ENCODE results near the gene RALGDS. TPM values are rescaled to one million over a fixed set of nuclear protein-coding genes. Genes with fewer than 3 reads are reported as not detected.
"Not testable (repeated sequence)": the region's sequence is repeated elsewhere in the genome, so short reads cannot be mapped to it uniquely, and the experiment has no call there.

RALGDS gene
- polyA plus RNA-seq, 6 donors from 2014 or later = 5.5 to 17.5 (median 8.7) TPM

- ATAC-seq (ENCODE audit: low read depth in 2 of 2) (no peak), DNase-seq (no peak)
- no peak overlapping the region for H3K4me3 Mint-ChIP-seq
- no peaks in the 10 kb centered on the region for H3K36me3 Mint-ChIP-seq
- no peaks in the 10 kb centered on the region for H3K27me3 Mint-ChIP-seq
- no peaks in the 10 kb centered on the region for H3K9me3 Mint-ChIP-seq
- no peak overlapping the region for H3K27ac Mint-ChIP-seq
- H3K4me1 Mint-ChIP-seq = no peaks in the 10 kb centered on the region
Observed at GRCh38 chr9:133086894-133087293, 34.1 kb downstream of the RALGDS start.

GRCh38 chr9:133086212-133086860 is 34.7 kb downstream of the RALGDS start:
- H3K36me3 Mint-ChIP-seq; H3K27me3 Mint-ChIP-seq; H3K4me3 Mint-ChIP-seq; H3K4me1 Mint-ChIP-seq; H3K27ac Mint-ChIP-seq; H3K9me3 Mint-ChIP-seq; DNase-seq; ATAC-seq (ENCODE audit: low read depth in 2 of 2): not testable (repeated sequence)

DNA sequence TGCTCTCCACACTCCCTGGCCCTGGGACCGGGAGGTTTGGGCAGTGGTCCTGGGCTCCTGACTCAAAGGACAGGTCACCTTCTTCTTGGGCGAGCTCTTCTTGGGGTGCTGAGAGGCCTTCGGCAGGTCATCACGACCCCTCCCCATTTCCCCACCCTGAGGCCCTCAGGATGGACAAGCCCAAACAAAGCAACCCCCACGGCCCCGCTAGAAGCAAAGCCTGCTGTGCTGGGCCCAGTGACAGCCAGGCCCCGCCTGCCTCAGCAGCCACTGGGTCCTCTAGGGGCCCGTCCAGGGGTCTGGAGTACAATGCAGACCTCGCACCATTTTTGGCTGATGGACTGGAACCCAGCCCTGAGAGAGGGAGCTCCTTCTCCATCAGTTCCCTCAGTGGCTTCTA is 37.4 kb downstream of the RALGDS start:
- not testable (repeated sequence) for H3K4me1 Mint-ChIP-seq; ATAC-seq (ENCODE audit: low read depth in 2 of 2); H3K4me3 Mint-ChIP-seq; H3K27ac Mint-ChIP-seq; DNase-seq; H3K36me3 Mint-ChIP-seq; H3K9me3 Mint-ChIP-seq
- peaks cover 0 to 11% (median 6%) of the 10 kb centered on the region in 3 donors for H3K27me3 Mint-ChIP-seq

DNA sequence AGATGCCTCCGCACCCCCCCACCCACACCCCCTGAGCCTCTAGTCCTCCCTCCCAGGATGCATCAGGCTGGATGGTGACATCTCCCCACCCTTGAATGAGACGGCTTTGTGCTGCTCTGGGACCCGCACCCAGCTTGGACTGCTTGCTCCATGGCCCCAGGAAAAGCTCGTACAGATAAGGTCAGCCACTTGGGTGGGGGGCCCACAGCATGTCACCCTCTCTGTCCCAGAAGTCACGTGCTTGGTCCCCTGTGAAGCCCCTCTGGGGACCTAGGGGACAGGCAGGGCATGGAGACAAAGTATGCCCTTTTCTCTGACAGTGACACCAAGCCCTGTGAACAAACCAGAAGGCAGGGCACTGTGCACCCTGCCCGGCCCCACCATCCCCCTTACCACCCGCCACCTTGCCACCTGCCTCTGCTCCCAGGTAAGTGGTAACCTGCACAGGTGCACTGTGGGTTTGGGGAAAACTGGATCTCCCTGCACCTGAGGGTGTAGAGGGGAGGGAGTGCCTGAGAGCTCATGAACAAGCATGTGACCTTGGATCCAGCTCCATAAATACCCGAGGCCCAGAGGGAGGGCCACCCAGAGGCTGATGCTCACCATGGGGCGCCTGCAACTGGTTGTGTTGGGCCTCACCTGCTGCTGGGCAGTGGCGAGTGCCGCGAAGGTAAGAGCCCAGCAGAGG is 38.9 kb downstream of the RALGDS start:
- H3K4me3 Mint-ChIP-seq; ATAC-seq (ENCODE audit: low read depth in 2 of 2); H3K9me3 Mint-ChIP-seq; H3K4me1 Mint-ChIP-seq; DNase-seq; H3K27ac Mint-ChIP-seq; H3K36me3 Mint-ChIP-seq: not testable (repeated sequence)
- H3K27me3 Mint-ChIP-seq = peaks cover 0 to 11% (median 6%) of the 10 kb centered on the region in 3 donors

DNA sequence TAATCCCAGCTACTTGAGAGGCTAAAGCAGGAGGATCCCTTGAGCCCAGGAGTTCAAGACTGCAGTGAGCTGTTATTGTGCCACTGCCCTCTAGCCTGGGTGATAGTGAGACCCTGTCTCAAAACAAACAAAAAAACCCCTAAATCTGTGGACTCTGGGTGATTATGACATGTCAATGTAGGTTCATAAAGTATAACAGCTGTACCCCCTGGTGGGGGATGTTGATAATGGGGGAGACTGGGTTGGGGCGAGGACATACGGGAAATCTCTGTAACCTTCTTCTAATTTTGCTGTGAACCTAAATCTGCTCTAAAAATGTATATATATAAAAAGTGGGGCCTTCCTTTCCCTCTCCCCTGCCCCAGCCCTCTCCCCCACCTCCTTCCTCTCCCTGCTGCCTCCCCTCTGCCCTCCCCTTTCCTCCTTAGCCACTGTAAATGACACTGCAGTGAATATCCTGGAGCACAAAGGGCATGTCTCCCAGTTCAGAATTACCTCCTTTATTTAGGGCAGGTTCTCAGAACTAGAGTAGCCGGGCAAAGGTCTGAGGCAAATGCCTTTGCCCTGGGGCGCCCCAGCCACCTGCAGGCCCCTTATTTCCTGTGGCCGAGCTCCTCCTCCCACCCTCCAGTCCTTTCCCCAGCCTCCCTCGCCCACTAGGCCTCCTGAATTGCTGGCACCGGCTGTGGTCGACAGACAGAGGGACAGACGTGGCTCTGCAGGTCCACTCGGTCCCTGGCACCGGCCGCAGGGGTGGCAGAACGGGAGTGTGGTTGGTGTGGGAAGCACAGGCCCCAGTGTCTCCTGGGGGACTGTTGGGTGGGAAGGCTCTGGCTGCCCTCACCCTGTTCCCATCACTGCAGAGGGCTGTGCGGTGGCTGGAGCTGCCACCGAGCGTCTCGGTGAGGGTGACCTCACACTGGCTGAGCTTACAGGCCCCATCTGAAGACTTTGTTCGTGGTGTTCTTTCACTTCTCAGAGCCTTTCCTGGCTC is 40.0 kb downstream of the RALGDS start:
- ATAC-seq (ENCODE audit: low read depth in 2 of 2); DNase-seq; H3K4me1 Mint-ChIP-seq; H3K4me3 Mint-ChIP-seq; H3K9me3 Mint-ChIP-seq; H3K27ac Mint-ChIP-seq; H3K36me3 Mint-ChIP-seq: not testable (repeated sequence)
- H3K27me3 Mint-ChIP-seq = peaks cover 0 to 11% (median 6%) of the 10 kb centered on the region in 3 donors

DNA sequence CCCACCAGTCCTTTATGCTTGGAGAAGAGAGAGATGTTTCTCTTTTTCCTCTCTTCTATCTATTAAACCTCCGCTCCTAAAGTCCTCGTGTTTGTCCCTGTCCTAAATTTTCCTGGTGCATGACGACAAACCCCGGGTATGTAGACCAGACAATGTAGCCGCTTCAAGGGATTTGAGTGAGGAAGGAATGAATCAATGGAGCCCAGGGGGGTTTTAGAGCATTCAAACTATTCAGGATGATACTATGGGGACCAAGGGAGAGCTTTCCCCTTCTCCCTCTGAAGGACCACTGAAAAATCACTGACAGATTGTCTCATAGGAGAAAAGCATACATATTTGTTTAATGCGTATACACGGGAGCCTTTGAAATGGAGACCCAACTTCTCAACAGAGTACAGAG is 40.9 kb downstream of the RALGDS start:
- Mint-ChIP-seq H3K36me3 (no peaks in the 10 kb centered on the region), H3K27me3 (peaks cover 0 to 11% (median 6%) of the 10 kb centered on the region in 3 donors), H3K27ac (peak overlapping the region in 2 of 6 donors; percentile 10 to 78), H3K9me3 (no peaks in the 10 kb centered on the region), H3K4me1 (no peaks in the 10 kb centered on the region), H3K4me3 (no peak overlapping the region)
- DNase-seq (no peak), ATAC-seq (ENCODE audit: low read depth in 2 of 2) (no peak)

DNA sequence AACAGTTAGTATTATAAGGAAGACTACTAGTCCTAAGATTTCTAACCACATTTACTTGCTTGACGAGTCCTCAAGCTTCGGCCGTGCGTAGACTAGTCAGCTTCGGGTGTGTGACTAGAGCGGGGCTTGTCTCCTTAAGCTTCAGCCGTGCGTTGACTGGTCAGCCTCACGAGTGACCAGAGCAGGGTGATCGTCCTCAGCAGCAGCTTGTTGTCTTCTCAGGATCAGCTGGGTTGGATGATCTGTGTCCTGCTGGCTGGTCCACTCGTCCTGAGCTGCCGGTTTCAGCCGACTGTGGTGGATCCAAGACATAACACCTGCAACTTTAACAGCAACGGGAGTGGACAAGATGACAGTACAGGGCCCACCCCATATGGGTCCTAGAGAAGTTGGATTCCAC is 42.6 kb downstream of the RALGDS start:
- H3K4me1 Mint-ChIP-seq = no peaks in the 10 kb centered on the region
- H3K4me3 Mint-ChIP-seq = no peak overlapping the region
- no peak overlapping the region for H3K27ac Mint-ChIP-seq
- peaks cover 0 to 11% (median 9%) of the 10 kb centered on the region in 3 donors for H3K27me3 Mint-ChIP-seq
- no peaks in the 10 kb centered on the region for H3K36me3 Mint-ChIP-seq
- no peak for ATAC-seq (ENCODE audit: low read depth in 2 of 2)
- no peaks in the 10 kb centered on the region for H3K9me3 Mint-ChIP-seq
- no peak for DNase-seq

GRCh38 chr9:133076691-133077090 is 44.3 kb downstream of the RALGDS start:
- Mint-ChIP-seq H3K27me3 (peaks cover 0 to 11% (median 11%) of the 10 kb centered on the region in 3 donors), H3K27ac (no peak overlapping the region), H3K4me3 (no peak overlapping the region), H3K4me1 (no peaks in the 10 kb centered on the region), H3K9me3 (no peaks in the 10 kb centered on the region), H3K36me3 (no peaks in the 10 kb centered on the region)
- ATAC-seq (ENCODE audit: low read depth in 2 of 2) (no peak), DNase-seq (no peak)

- H3K9me3 Mint-ChIP-seq = no peaks in the 10 kb centered on the region
- no peak for ATAC-seq (ENCODE audit: low read depth in 2 of 2)
- no peak for DNase-seq
Observed at GRCh38 chr9:133075925-133076630, 45.0 kb downstream of the RALGDS start.

GRCh38 chr9:133074111-133074651 is 46.9 kb downstream of the RALGDS start:
- Mint-ChIP-seq H3K36me3 (no peaks in the 10 kb centered on the region), H3K9me3 (no peaks in the 10 kb centered on the region), H3K4me1 (no peaks in the 10 kb centered on the region), H3K27me3 (peaks cover 0 to 5% (median 0%) of the 10 kb centered on the region in 3 donors), H3K27ac (no peak overlapping the region), H3K4me3 (no peak overlapping the region)
- DNase-seq (no peak), ATAC-seq (ENCODE audit: low read depth in 2 of 2) (no peak)

More at GRCh38 chr9:133075925-133076630, 45.0 kb downstream of the RALGDS start:
- Mint-ChIP-seq H3K4me3 (no peak overlapping the region), H3K36me3 (no peaks in the 10 kb centered on the region), H3K27me3 (peaks cover 0 to 11% (median 11%) of the 10 kb centered on the region in 3 donors), H3K4me1 (no peaks in the 10 kb centered on the region), H3K27ac (no peak overlapping the region)

DNA sequence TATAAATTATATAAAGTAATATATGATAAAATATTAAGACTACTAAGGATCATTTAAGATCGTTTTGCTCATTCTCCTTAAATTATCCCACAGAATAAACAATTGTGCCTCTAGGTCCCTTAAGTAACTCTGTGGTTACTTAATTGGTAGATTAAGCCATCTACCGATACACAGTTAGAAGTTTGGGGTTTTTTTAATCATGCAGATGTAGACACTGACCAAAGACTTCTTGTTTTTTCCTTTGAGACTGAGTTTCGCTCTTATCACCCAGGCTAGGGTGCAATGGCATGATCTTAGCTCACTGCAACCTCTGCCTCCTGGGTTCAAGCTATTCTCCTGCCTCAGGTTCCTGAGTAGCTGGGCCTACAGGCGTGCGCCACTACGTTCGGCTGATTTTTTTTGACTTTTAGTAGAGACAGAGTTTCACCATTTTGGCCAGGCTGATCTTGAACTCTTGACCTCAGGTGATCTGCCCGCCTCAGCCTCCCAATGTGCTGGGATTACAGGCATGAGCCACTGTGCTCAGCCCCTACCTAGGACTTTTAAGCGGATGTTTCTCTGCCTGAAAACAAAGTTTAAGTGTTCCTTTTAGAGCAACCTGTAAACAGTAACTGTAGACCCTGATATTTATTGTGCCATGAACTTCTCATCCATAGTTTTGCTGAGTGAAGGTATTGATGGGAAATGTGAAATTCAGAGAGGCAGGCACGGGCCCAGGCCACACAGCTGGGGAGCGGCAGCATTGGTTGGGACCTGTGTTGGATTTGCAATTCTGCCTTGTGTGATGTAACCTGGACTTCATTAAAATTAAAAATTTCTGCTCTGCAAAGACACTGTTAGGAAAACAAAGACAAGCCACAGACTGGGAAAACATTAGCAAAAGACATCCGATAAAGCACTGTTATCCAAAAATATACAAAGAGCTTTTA is 47.7 kb downstream of the RALGDS start:
- ATAC-seq (ENCODE audit: low read depth in 2 of 2) = no peak
- H3K9me3 Mint-ChIP-seq = no peaks in the 10 kb centered on the region
- no peaks in the 10 kb centered on the region for H3K36me3 Mint-ChIP-seq
- no peak overlapping the region for H3K4me3 Mint-ChIP-seq
- DNase-seq = no peak
- H3K27me3 Mint-ChIP-seq = peaks cover 0 to 5% (median 0%) of the 10 kb centered on the region in 3 donors
- no peak overlapping the region for H3K27ac Mint-ChIP-seq
- H3K4me1 Mint-ChIP-seq = no peaks in the 10 kb centered on the region

DNA sequence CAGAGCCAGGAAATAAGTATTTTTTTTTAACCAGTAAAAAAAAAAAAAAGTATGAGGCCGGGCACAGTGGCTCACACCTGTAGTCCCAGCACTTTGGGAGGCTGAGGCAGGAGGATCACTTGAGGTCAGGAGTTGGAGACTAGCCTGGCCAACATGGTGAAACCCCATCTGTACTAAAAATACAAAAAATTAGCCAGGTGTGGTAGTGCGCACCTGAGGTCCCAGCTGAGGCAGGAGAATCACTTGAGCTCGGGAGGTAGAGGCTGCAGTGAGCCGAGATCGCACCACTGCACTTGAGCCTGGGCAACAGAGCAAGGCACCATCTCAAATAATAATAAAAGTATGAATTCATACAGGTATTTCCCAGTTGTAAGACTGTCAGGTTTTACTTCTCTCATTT is 48.8 kb downstream of the RALGDS start:
- H3K4me3 Mint-ChIP-seq; DNase-seq; H3K27me3 Mint-ChIP-seq; H3K9me3 Mint-ChIP-seq; H3K4me1 Mint-ChIP-seq; H3K27ac Mint-ChIP-seq; H3K36me3 Mint-ChIP-seq; ATAC-seq (ENCODE audit: low read depth in 2 of 2): not testable (repeated sequence)

Measured in naive B cell (primary cell).